ENCODE data around the gene AP4E1.
"Not testable (repeated sequence)": the region's sequence is repeated elsewhere in the genome, so short reads cannot be mapped to it uniquely, and the experiment has no call there.

AP4E1 gene

DNA sequence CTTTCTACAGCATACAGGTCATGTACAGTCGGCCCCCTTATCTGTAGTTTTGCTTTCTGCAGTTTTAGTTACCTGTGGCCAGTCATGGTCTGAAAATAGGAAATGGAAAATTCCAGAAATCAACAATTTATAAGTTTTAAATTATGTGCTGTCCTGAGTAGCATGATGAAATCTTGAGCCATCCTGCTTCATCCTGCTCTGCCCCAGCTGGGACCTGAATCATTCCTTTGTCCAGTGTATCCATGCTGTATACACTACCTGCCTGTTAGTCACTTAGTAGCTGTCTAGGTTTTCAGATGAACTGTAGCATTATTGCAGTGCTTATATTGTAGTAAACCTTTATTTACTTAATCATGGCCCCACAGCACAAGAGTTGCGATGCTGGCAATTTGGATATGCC is 44.8 kb downstream of the AP4E1 start:
- DNase-seq: no peak

DNA sequence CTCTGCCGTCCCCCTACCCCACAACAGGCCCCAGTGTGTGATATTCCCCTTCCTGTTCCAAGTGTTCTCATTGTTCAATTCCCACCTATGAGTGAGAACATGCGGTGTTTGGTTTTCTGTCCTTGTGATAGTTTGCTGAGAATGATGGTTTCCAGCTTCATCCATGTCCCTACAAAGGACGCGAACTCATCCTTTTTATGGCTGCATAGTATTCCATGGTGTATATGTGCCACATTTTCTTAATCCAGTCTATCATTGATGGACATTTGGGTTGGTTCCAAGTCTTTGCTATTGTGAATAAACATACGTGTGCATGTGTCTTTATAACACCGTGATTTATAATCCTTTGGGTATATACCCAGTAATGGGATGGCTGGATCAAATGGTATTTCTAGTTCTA is 46.4 kb downstream of the AP4E1 start:
- DNase-seq: not testable (repeated sequence)

DNA sequence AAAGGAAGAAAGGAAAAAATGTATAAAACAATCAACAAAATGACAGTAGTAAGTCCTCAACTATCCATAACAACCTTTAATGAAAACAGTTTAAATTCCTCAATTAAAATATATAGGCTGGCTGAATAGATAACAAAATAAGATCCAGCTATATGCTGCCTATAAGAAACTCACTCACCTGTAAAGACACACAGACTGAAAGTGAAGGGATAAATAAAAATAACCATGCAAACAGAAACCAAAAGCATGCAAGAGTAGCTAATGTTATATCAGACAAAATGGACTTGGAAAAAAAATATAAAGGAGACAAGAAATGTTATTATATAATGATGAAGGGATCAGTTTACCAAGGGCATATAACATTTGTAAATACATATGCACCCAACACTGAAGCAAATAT is 51.2 kb downstream of the AP4E1 start:
- DNase-seq: no peak

DNA sequence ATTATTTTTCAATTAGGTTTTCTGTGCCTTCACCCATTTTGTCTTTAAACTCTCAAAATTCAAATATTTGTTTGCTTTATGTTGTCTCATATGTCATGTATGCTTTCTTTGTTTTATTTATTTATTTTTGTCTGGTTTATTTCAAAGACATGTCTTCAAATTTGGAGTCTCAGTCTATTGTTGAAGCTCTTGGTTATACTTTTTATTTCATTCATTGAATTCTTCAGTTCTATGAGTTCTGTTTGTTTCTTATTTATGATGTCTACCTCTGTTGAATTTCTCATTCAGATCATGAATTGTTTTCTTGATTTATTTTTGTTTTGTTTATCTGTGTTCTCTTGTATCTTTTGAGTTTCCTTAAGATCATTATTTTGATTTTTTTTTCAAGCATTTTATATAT is 55.6 kb downstream of the AP4E1 start:
- no peak for DNase-seq

DNA sequence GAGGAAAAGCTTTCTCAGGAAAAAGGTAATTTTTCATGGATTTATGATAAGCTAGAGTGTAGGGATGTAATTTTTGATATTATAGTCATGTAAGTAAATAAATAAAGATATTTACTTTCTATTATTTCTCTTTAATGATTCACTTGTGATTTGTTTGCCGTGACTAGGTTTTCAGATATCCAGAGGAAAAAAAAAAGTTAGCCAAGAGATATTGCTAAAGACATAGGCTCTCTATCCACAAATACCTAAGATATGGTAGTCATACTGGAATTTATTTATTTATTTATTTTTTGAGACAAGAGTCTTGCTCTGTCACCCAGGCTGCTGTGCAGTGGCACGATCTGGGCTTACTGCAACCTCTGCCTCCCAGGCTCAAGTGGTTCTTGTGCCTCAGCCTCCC is 59.9 kb downstream of the AP4E1 start:
- no peak for DNase-seq

DNA sequence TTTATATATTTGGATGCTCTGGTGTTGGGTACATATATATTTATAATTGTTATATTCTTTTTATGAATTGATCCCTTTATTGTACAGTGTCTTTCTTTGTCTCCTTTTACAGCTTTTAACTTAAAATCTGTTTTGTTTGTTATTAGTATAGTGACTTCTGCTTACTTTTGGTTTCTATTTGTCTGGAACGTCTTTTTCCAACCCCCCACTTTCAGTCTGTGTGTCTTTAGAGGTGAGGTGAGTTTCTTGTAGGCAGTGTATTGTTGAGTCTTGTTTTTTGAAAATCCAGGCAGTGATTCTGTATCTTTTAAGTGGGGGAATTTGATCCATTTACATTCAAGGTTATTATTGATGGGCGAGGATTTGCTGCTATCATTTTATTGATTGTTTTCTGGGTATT is 62.0 kb downstream of the AP4E1 start:
- DNase-seq: no peak

DNA sequence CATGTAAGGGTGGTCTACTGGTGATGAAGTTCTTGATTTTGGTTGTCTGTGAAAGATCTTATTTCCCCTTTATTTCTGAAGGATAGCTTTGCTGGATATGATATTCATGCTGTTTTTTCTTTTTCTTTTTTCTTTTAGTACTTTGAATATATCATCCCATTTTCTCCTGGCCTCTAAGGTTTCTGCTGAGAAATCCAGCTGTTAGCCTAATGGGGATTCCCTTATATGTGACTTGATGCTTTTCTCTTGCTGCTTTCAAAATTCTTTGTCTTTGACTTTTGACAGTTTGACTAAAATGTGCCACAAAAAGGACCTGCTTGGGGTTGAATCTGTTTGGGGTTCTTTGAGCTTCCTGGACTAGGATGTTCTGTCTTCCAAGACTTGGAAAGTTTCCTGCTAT is 62.6 kb downstream of the AP4E1 start:
- DNase-seq: no peak

DNA sequence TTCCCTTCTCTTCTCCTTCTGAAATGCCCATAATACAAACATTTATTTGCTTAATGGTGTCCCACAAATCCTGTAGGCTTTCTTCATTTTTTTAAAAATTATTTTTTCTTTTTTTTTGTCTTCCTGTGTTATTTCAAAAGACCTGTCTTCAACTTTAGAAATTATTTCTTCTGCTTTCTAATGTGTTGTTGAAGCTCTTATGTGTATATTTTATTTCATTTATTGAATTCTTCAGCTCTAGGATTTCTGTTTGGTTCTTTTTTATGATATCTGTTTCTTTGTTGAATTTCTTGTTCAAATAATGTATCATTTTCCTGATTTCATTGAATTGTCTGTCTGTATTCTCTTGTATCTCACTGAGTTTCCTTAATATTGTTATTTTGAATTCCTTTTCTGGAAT is 63.1 kb downstream of the AP4E1 start:
- DNase-seq: no peak

DNA sequence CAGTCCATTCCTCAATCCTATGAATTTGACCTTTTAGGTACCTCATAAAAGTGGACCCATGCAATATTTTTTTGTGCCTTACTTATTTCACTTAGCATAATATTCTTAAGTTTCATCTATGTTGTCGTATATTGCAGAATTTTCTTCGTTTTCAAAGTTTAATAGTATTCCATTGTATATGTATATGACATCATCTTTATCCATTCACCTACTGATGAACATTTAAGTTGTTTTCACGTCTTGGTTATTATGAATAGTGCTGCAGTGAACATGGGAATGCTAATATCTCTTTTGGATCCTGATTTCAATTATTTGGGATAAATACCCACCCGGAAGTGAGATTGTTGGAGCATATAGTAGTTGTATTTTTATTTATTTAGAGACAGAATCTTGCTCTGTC is 65.1 kb downstream of the AP4E1 start:
- DNase-seq: no peak

DNA sequence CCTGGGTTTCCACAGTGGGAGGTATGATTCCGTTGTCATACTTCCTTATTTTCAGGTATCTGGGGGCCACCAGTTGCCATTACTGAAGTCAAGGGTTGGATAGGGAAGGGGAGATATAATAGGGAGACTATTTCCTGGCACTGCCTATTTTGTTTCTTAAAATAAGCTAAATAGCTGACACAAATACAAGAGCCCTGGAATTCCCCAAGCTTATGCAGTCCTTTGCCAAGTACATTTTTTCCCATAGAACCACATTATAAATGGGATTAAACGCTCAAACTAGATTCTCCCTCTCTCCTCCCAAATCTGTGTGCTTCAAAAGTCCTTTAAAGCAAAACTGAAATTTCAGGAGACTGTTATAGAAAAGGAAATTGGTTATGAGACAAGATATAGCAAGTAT is 68.7 kb downstream of the AP4E1 start:
- DNase-seq: no peak

DNA sequence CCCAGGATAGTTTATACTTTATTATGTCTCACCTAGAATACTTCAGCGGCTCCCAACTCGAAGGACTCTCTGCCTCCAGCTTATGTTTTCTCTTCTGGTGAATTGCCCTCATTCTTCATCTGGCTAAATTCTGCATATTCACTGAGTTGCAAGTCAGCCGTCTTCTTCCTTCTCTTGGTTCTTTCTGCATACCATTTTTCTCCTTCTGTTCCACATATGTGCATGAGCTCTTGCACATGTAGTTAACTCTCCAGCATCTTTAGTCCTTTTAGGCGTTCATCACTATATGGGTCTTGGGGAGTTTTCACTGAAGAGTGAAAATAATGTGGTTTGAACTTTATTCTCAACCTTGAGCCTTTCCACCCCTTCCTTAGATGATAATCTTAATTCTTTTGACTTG is 70.1 kb downstream of the AP4E1 start:
- DNase-seq: no peak

DNA sequence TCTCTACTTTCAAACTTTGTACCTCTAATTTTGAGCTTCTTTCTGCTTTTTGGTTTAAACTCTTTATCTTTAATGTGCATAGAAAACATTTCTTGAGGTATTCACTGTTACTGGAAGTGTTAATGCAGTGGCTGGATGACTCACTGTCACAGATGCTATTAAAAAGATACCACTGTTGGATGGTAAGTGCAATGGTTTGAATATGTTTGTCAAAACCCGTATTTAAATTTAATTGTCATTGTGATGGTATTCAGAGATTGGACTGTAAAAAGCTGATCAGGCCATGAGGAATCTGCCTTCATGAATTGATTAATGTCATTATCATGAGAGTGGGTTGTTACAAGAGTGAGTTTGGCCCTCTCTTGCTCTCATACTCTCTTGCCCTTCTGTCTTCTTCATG is 70.6 kb downstream of the AP4E1 start:
- no peak for DNase-seq

DNA sequence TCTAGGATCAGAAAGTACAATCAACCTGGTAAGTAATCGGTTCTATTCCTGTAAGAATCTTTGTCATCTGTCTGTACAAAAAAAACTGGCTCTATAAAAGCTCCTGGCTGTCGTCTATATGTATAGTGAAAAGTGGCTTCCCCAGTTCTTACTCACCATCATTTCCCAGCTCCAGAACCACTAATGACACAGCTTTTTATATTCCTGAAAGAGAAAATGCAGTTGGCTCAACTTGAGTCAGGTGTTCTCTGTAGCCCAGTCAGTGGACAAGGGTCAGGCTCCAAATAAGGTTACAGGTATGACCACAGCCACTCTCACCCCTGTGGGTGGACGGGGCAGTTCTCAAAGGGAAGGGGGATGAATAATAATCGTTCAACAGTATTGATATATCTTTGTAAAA is 85.1 kb downstream of the AP4E1 start:
- no peak for DNase-seq

DNA sequence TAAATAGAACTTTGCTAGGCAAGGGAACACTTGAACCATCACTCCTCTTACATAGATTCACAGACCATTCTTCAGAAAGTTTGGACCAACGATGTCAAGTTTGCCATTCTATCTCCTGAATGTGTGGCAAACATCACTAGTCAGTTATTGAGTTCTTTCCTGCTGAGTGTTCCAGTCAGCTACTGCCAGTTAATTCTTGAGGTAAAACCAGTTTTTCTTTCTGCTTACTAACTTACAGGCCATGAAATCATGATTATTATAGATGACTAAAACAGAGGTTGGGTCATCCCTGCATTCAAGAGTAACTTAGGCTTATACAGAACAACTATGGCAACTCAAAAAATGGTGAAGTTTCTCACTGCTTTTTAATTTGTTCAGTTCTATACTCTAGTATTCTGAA is 88.2 kb downstream of the AP4E1 start:
- no peak for DNase-seq

DNA sequence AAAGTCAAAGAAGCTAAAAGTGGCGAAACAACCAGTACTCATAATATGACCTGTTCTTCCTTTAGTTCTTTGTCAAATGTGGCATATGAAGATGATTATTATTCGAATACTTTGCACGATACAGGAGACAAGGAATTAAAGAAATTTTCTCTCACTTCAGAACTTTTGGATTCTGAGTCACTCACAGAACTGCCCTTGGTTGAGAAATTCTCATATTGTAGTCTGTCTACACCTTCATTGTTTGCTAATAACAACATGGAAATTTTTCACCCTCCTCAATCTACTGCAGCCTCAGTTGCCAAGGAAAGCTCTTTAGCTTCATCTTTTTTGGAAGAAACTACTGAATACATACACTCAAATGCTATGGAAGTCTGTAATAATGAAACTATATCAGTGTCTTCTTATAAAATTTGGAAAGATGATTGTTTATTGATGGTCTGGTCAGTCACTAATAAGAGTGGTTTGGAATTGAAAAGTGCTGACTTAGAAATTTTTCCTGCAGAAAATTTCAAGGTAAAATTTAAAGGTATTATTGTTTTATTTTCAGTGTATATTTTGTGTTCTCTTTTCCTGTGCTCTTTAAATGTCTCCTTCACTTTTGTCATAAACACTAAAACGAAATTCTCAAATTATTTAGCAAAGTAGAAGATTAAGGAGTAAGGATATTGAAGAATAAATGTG is 89.0 kb downstream of the AP4E1 start:
- no peak for DNase-seq

DNA sequence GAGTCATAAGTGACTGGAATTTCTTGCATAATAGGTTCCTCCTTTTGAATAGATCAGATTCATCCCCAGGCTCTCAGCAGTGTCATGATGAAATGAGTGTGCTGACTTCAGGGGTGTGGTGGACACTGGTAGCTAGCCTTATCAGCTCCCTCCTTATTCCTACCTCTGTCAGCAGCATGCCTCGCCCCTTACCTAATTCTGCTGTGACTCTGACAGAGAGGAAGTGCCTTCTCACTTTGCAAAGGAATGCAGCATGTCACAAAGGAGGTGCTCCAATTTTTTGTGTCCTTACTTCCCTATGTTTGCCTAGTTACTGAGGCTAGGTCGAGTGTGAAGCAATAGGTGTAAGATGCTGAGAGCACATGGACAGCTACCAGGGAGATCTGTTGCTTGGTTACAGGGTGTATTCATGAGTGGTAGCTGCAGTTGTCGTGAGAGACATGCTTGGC is 95.6 kb downstream of the AP4E1 start:
- DNase-seq: no peak

DNA sequence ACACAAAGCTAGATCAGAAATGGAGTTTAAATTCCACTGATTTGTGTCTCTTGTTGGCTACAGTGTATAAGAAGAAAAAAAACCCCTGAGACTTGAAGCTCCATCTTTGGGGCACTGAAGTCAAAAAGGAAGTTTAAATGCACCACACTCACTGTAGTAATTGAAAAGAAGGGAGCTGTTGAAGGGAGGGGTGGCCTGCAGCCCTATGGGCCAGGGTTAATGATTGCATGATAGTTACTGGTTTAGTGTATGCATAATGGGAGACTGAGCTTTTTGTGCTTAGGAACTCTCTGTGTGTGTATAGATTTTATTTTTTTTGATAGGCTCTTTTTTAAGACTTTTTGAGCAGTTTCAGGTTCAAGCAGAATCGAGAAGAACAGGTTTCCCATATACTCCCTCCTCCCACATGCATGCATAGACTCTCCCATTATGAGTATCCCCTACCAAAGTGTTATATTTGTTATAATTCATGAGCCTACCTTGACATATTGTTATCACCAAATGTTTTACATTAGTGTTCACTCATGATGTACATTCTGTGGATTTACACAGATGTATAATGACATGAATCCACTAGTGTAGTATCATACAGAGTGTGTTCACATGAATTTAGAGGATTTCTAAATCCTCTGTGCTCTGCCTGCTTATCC is 98.0 kb downstream of the AP4E1 start:
- no peak for DNase-seq

DNA sequence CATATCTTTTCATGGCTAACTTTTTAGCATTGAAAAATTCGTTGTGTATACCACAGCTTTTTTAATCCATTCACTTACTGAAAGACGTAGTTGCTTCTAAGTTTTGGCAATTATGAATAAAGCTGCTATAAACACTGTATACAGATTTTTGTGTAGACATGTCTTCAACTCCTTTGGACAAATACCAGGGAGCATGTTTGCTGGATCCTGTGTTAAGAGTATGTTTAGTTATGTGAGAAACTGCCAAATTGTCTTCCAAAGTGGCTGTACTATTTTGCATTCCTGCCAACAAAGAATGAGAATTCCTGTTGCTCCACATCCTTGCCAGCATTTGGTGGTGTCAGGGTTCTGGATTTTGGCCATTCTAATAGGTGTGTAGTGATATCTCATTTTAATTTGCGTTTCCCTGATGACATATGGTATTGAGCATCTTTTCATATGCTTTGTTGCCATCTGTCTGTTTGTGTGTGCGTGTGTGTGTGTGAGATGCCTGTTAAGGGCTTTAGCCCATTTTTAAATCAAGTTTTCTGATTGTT is 98.7 kb downstream of the AP4E1 start:
- DNase-seq: no peak

DNA sequence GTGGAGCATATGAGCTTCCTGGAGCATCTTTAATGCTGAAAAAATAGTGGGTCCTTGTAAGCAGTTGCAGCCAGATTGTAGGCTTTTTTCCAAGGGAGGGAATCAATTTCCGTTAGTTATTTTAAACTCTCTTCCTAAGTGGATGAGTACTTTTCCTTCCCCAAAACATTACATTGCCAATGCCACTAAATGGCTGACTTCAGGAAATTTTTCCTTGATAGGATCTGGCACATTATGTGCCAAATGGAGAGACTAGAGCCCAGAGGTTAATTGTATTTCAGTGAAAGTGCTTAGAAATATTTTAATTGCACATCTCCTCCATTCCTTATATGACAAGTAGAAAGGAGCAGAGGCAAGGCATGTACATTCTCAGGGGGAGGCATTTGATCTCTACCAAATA is 102.7 kb downstream of the AP4E1 start:
- DNase-seq: no peak

DNA sequence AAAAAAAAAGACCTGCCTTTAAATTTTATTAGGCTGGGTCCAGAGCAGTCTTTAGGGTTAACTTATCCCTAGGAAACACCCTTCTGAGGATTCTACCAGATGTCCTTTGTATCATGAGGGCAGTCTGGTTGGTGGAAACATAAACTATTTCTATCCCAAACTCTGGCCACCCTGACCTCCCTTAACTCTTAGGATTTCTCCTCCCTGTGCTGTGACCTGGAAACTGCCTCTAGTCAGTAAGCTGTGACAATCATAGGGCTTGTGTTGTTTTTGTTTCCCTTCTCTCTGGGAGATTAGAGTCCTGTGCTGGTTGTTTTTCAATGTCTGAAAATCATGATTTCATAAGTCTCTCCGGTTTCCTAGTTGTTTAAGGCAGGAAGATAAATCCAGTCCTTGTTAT is 108.1 kb downstream of the AP4E1 start:
- DNase-seq: no peak

DNA sequence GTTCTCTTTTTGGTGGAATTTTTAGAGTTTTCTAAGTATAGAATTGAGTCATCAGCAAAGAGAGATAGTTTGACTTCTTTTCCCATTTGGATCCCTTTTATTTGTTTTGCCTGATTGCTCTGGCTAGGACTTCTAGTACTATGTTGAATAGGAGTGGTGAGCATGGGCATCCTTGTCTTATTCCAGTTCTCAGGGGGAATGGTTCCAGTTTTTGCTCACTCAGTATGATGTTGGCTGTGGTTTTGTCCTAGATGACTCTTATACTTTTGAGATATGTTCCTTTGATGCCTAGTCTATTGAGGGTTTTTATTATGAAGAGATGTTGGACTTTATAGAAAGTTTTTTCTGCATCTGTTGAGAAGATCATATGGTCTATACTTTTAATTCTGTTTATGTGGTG is 113.7 kb downstream of the AP4E1 start:
- no peak for DNase-seq

DNA sequence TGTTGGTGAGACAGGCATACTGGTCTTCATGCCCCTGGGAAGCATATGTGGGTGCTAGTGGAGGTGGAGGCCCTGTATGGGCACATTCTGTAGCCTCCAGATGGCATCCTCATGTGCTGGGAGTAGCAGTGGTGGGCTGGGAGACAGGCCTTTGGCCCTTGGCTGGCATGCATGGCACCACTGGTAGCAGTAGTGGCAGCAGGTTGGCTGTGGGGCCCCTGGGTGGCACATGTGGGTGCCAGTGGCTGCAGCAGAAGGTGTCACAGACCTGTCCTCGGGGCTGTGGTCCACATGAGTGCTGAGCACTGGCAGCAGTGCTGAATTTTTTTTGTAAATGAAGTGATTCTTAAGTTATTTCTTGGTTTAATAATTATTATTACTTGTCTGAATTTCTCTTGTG is 115.0 kb downstream of the AP4E1 start:
- no peak for DNase-seq

DNA sequence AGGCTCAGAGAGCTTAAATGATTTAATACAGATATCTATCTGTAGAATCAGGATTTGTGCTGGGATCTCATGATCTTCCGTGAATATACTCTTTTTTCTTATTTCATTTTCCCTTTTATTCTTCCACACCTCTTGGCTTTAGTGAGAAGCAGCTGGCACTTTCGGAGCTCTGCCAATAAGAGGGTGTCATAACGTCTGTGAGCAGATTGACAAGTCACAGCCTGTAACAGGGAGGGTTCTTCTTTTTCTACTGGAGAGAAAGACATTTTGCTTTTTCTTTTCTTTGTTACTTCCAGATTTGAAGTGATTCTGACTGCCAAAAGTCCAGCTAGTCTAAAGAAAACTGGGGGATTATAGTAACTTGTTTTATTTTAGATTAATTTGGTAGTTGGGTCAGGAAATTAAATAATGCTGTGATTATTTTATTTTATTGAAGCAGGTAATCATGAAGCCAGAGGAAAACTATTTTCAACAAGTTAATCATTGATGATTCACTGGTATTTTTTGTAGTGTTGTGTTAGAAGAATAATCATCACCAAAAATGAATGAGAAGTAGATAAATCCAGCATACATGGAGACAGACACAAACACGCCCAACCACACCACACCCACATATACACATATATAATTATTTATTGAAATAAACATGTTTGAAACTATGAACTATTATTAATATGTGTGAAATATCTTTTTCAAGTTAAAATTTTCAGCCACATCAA is 116.4 kb downstream of the AP4E1 start:
- no peak for DNase-seq

DNA sequence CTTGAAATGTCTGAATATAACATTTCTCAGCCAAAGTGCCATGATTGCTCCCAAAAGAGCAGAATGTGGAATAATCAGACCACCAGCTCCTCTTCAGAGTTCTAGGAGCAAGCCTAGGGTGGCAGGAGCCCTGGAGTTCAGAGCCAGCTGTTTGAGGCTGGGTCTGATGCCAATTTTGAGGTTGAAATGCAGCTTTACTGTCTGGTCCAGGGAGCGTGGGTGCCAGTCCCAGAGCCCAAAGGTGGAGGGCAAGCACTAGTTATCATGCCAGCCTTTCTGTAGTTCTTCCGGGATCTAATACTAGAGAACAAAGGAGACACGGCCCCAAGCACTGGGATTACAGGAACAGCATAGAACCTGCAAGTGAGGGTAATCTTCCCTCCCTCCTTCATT is 117.0 kb downstream of the AP4E1 start:
- DNase-seq: no peak
